ENCODE data around the gene DOCK9.

GRCh38 chr13:98781905-98782304 lies 196.0 kb downstream of the DOCK9 start:
- TF ChIP-seq TCF7L2 (IDR thresholded peaks at IDR 0.05; ENCODE audit: low read depth, low read length) (no peak), CTCF (IDR thresholded peaks at IDR 0.05) (no peak)

Measured in Panc1 (cell line).